H1 (cell line): ENCODE measurements around the gene TMEM134.

Experiments used
- CTCF ChIP-seq, 3 experiments: IDR thresholded peaks; 1 replicate in 2 of 3; 2 replicates in 1 of 3; pipeline versions ENCODE4 v1.5.1 to v1.6.1; 2011; ENCODE audit warnings: low read length in 3 of 3, mild to moderate bottlenecking in 3 of 3, inconsistent platforms in 2 of 3, low read depth in 1 of 3, moderate library complexity in 1 of 3; ENCODE audit not compliant: insufficient read depth in 1 of 3; ENCODE audit errors: control extremely low read depth in 1 of 3
- GABPA ChIP-seq: IDR thresholded peaks from 2 replicates; pipeline ENCODE4 v1.6.1; 2011; ENCODE audit warnings: mild to moderate bottlenecking, low read length, moderate library complexity, borderline replicate concordance; ENCODE audit not compliant: insufficient read depth
- MAX ChIP-seq: IDR thresholded peaks from 2 replicates; pipeline ENCODE4 v1.6.1; 2012; ENCODE audit warnings: inconsistent platforms
- NRF1 ChIP-seq: IDR thresholded peaks from 2 replicates; pipeline ENCODE4 v1.6.1; 2011; ENCODE audit warnings: mild to moderate bottlenecking, low read depth, low read length, improper control_type of control experiment
- POLR2A ChIP-seq, 2 experiments: IDR thresholded peaks; 1 replicate in 1 of 2; 2 replicates in 1 of 2; pipeline ENCODE4 v1.6.1; 2011; ENCODE audit warnings: low read depth in 2 of 2, low read length in 2 of 2, mild to moderate bottlenecking in 2 of 2; ENCODE audit errors: control extremely low read depth in 1 of 2
- SIN3A ChIP-seq, 2 experiments: IDR thresholded peaks in 1 of 2; conservative IDR thresholded peaks in 1 of 2; 2 replicates each; pipeline ENCODE4 v1.6.1; 2011 to 2012; ENCODE audit warnings: low read length in 2 of 2, improper control_type of control experiment in 1 of 2, low read depth in 1 of 2, mild to moderate bottlenecking in 1 of 2

- TF ChIP-seq CTCF (IDR thresholded peaks at IDR 0.05; ENCODE audit: control extremely low read depth in 1 of 3, insufficient read depth in 1 of 3, low read depth in 1 of 3, low read length in 3 of 3), result no peak
- TF ChIP-seq SIN3A (conservative IDR thresholded peaks at IDR 0.05 in 1 of 2, IDR thresholded peaks at IDR 0.05 in 1 of 2; ENCODE audit: low read depth in 1 of 2, low read length in 2 of 2), result no peak
- TF ChIP-seq POLR2A (IDR thresholded peaks at IDR 0.05; ENCODE audit: control extremely low read depth in 1 of 2, low read depth in 2 of 2, low read length in 2 of 2), result no peak
- TF ChIP-seq NRF1, result no peak
- TF ChIP-seq GABPA, result no peak
- no peak for TF ChIP-seq MAX
These were observed 33.4 kb upstream of the TMEM134 start for GRCh38 chr11:67502328-67502979.
